ENCODE data around the gene KCNMA1.

- no peak for TF ChIP-seq CTCF (IDR thresholded peaks at IDR 0.05)
- TF ChIP-seq POLR2AphosphoS5 (IDR thresholded peaks at IDR 0.05) = no peak
- no peak for TF ChIP-seq EP300 (IDR thresholded peaks at IDR 0.05)
Observed at GRCh38 chr10:77537071-77537470, 100.5 kb downstream of the KCNMA1 start.
